ENCODE data around the gene URM1. TPM values are rescaled to one million over a fixed set of nuclear protein-coding genes. Genes with fewer than 3 reads are reported as not detected.
"Not testable (repeated sequence)": the region's sequence is repeated elsewhere in the genome, so short reads cannot be mapped to it uniquely, and the experiment has no call there.

URM1 gene
- total RNA-seq, 1 donor from 2014 or later: 26.6 TPM

- Histone ChIP-seq H3K4me1 (ENCODE audit: control insufficient read depth in 3 of 3, insufficient read depth in 3 of 3, low read length in 3 of 3) (peaks cover 0 to 6% (median 0%) of the 10 kb centered on the region in 3 donors), H3K9me3 (ENCODE audit: control insufficient read depth in 3 of 3, low read length in 3 of 3) (no peaks in the 10 kb centered on the region), H3K36me3 (ENCODE audit: control insufficient read depth in 3 of 3, insufficient read depth in 3 of 3, low read length in 3 of 3) (no peaks in the 10 kb centered on the region), H3K27me3 (ENCODE audit: control insufficient read depth in 3 of 3, insufficient read depth in 3 of 3, low read length in 3 of 3) (peaks cover 7 to 26% (median 22%) of the 10 kb centered on the region in 3 donors), H3K27ac (ENCODE audit: low read depth, low read length) (no peak overlapping the region), H3K4me3 (ENCODE audit: low read length in 3 of 3) (no peak overlapping the region), H3K9ac (ENCODE audit: low read depth in 1 of 3, low read length in 3 of 3) (no peak overlapping the region)
These were observed 34.1 kb downstream of the URM1 start for GRCh38 chr9:128405077-128405779.

DNA sequence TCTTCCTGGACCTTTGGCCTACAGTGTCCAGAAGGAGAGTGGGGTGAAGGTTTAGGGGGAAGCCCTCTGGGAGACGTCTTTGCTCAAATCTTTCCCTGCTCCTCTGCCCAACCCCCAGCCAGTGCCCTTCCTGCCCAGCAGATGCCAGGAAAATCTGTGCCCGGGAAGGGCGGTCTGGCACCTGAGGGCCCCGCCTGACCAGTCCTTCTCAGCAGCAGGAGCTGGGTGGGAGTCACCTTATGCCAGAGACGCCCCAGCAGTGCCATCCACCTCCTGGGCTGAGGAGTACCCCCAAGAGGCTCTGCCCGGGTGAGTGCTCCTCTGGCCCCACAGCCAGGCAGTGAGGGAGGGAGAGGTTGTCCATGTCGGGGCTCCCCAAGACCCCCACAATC is 34.6 kb downstream of the URM1 start:
- H3K27ac ChIP-seq (ENCODE audit: low read depth, low read length): no peak overlapping the region
- no peak overlapping the region for H3K9ac ChIP-seq (ENCODE audit: low read depth in 1 of 3, low read length in 3 of 3)
- H3K9me3 ChIP-seq (ENCODE audit: control insufficient read depth in 3 of 3, low read length in 3 of 3): no peaks in the 10 kb centered on the region
- H3K36me3 ChIP-seq (ENCODE audit: control insufficient read depth in 3 of 3, insufficient read depth in 3 of 3, low read length in 3 of 3): no peaks in the 10 kb centered on the region
- H3K4me1 ChIP-seq (ENCODE audit: control insufficient read depth in 3 of 3, insufficient read depth in 3 of 3, low read length in 3 of 3): peaks cover 0 to 6% (median 0%) of the 10 kb centered on the region in 3 donors
- peaks cover 7 to 26% (median 22%) of the 10 kb centered on the region in 3 donors for H3K27me3 ChIP-seq (ENCODE audit: control insufficient read depth in 3 of 3, insufficient read depth in 3 of 3, low read length in 3 of 3)
- H3K4me3 ChIP-seq (ENCODE audit: low read length in 3 of 3): no peak overlapping the region

DNA sequence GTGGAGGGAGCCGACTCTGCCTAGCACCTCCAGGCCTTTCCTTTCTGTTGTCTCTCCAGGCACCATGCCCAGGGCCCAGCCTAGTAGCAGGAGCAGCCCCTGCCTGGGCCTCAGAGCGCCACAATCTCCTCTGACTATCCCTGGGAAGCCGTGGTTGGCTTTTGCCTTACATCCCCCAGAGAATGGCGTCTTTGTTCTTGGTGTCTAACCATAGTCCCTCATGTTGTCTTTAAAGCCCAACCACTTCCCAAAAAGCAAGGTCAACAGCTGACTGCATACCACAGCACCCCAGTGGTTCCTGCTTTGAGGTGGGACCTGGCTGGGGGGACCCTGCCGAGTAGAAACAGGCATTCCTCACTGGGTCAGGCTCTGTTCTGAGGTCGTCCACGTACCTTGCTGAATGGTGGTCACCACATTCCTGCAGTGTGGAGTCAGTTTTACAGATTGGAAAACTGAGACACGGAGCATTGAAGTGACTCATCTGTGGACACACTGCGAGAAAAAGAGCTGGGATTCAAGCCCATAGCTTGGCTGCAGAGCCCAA is 35.7 kb downstream of the URM1 start:
- Histone ChIP-seq H3K27me3 (ENCODE audit: control insufficient read depth in 3 of 3, insufficient read depth in 3 of 3, low read length in 3 of 3) (peaks cover 7 to 30% (median 27%) of the 10 kb centered on the region in 3 donors), H3K4me3 (ENCODE audit: low read length in 3 of 3) (no peak overlapping the region), H3K4me1 (ENCODE audit: control insufficient read depth in 3 of 3, insufficient read depth in 3 of 3, low read length in 3 of 3) (peaks cover 0 to 9% (median under 1%) of the 10 kb centered on the region in 3 donors), H3K9ac (ENCODE audit: low read depth in 1 of 3, low read length in 3 of 3) (no peak overlapping the region), H3K27ac (ENCODE audit: low read depth, low read length) (no peak overlapping the region), H3K36me3 (ENCODE audit: control insufficient read depth in 3 of 3, insufficient read depth in 3 of 3, low read length in 3 of 3) (no peaks in the 10 kb centered on the region), H3K9me3 (ENCODE audit: control insufficient read depth in 3 of 3, low read length in 3 of 3) (no peaks in the 10 kb centered on the region)

DNA sequence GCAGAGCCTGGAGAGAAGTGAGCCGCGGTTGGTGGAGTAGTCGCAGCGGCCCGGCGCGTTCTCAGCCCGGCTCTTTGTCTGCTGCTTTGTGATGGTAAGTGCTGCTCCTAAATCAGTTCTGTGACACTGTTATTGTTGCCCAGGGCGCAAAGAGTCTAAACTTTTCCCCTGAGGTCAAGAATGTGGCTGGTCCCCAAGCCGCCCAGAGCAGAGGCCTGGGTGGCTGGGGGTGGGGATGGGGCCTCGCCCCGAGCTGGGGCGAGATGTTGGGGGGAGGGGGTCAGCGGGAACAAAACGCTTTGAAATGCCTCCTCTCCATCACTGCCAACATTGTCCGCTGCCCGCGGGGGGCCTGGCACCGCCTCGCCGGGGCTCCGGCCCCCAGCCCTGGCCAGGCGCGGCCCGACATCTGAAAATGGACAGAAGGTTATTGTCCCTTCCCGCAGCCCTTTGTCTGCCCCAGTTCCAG is 37.8 kb downstream of the URM1 start:
- no peak overlapping the region for H3K9ac ChIP-seq (ENCODE audit: low read depth in 1 of 3, low read length in 3 of 3)
- H3K27me3 ChIP-seq (ENCODE audit: control insufficient read depth in 3 of 3, insufficient read depth in 3 of 3, low read length in 3 of 3): peaks cover 14 to 41% (median 30%) of the 10 kb centered on the region in 3 donors
- no peak overlapping the region for H3K27ac ChIP-seq (ENCODE audit: low read depth, low read length)
- no peak overlapping the region for H3K4me3 ChIP-seq (ENCODE audit: low read length in 3 of 3)
- H3K36me3 ChIP-seq (ENCODE audit: control insufficient read depth in 3 of 3, insufficient read depth in 3 of 3, low read length in 3 of 3): no peaks in the 10 kb centered on the region
- H3K9me3 ChIP-seq (ENCODE audit: control insufficient read depth in 3 of 3, low read length in 3 of 3): no peaks in the 10 kb centered on the region
- H3K4me1 ChIP-seq (ENCODE audit: control insufficient read depth in 3 of 3, insufficient read depth in 3 of 3, low read length in 3 of 3): peaks cover 0 to 9% (median 4%) of the 10 kb centered on the region in 3 donors

DNA sequence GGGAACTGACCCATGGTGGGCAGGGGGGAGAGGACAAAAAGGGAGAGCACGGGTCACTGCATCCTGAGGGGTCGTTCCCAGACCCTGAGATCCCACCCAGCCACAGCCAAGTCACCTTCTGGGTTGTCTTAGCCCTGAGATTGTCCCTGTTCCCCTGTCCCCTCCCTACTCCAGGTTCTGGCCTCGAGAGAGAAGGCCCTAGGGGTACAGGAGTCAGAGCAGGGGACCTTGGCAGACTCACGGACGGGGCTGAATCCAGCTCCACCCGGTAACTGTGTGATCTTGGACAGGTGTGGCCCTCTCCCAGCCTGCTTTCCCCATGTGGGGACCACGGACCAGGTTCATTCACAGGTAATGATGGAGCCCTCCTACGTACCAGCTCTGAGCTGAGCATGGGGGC is 38.3 kb downstream of the URM1 start:
- Histone ChIP-seq H3K9ac (ENCODE audit: low read depth in 1 of 3, low read length in 3 of 3) (no peak overlapping the region), H3K27ac (ENCODE audit: low read depth, low read length) (no peak overlapping the region), H3K4me1 (ENCODE audit: control insufficient read depth in 3 of 3, insufficient read depth in 3 of 3, low read length in 3 of 3) (peaks cover 0 to 9% (median 4%) of the 10 kb centered on the region in 3 donors), H3K4me3 (ENCODE audit: low read length in 3 of 3) (no peak overlapping the region), H3K9me3 (ENCODE audit: control insufficient read depth in 3 of 3, low read length in 3 of 3) (no peaks in the 10 kb centered on the region), H3K27me3 (ENCODE audit: control insufficient read depth in 3 of 3, insufficient read depth in 3 of 3, low read length in 3 of 3) (peaks cover 14 to 45% (median 31%) of the 10 kb centered on the region in 3 donors), H3K36me3 (ENCODE audit: control insufficient read depth in 3 of 3, insufficient read depth in 3 of 3, low read length in 3 of 3) (no peaks in the 10 kb centered on the region)

DNA sequence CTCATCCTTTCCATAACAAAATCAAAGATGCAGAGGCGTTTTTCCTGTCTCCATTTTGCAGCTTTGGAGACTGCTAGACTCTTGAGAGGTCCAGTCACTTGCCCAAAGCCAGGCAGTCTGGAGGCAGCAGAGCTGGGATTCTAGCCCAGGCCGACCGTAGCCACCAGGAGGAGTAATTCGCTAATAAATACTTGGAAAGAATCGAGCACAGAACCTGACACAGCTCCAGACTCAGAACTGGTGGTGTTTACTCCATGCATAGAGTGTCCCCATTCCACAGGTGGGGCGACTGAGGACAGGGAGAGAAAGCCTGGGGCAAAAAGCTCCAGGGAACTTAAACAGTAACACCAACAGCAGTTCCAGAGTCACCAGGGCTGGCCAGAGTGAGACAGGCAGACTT is 38.8 kb downstream of the URM1 start:
- no peak overlapping the region for H3K4me3 ChIP-seq (ENCODE audit: low read length in 3 of 3)
- peaks cover 0 to 9% (median 4%) of the 10 kb centered on the region in 3 donors for H3K4me1 ChIP-seq (ENCODE audit: control insufficient read depth in 3 of 3, insufficient read depth in 3 of 3, low read length in 3 of 3)
- no peak overlapping the region for H3K9ac ChIP-seq (ENCODE audit: low read depth in 1 of 3, low read length in 3 of 3)
- H3K27ac ChIP-seq (ENCODE audit: low read depth, low read length): no peak overlapping the region
- peaks cover 14 to 51% (median 37%) of the 10 kb centered on the region in 3 donors for H3K27me3 ChIP-seq (ENCODE audit: control insufficient read depth in 3 of 3, insufficient read depth in 3 of 3, low read length in 3 of 3)
- H3K36me3 ChIP-seq (ENCODE audit: control insufficient read depth in 3 of 3, insufficient read depth in 3 of 3, low read length in 3 of 3): no peaks in the 10 kb centered on the region
- H3K9me3 ChIP-seq (ENCODE audit: control insufficient read depth in 3 of 3, low read length in 3 of 3): no peaks in the 10 kb centered on the region

GRCh38 chr9:128411364-128412119 is 40.4 kb downstream of the URM1 start:
- H3K4me1 ChIP-seq (ENCODE audit: control insufficient read depth in 3 of 3, insufficient read depth in 3 of 3, low read length in 3 of 3): peaks cover 0 to 9% (median 4%) of the 10 kb centered on the region in 3 donors
- no peak overlapping the region for H3K9ac ChIP-seq (ENCODE audit: low read depth in 1 of 3, low read length in 3 of 3)
- H3K27me3 ChIP-seq (ENCODE audit: control insufficient read depth in 3 of 3, insufficient read depth in 3 of 3, low read length in 3 of 3): peaks cover 20 to 50% (median 45%) of the 10 kb centered on the region in 3 donors
- H3K4me3 ChIP-seq (ENCODE audit: low read length in 3 of 3): no peak overlapping the region
- no peaks in the 10 kb centered on the region for H3K9me3 ChIP-seq (ENCODE audit: control insufficient read depth in 3 of 3, low read length in 3 of 3)
- no peak overlapping the region for H3K27ac ChIP-seq (ENCODE audit: low read depth, low read length)
- no peaks in the 10 kb centered on the region for H3K36me3 ChIP-seq (ENCODE audit: control insufficient read depth in 3 of 3, insufficient read depth in 3 of 3, low read length in 3 of 3)

DNA sequence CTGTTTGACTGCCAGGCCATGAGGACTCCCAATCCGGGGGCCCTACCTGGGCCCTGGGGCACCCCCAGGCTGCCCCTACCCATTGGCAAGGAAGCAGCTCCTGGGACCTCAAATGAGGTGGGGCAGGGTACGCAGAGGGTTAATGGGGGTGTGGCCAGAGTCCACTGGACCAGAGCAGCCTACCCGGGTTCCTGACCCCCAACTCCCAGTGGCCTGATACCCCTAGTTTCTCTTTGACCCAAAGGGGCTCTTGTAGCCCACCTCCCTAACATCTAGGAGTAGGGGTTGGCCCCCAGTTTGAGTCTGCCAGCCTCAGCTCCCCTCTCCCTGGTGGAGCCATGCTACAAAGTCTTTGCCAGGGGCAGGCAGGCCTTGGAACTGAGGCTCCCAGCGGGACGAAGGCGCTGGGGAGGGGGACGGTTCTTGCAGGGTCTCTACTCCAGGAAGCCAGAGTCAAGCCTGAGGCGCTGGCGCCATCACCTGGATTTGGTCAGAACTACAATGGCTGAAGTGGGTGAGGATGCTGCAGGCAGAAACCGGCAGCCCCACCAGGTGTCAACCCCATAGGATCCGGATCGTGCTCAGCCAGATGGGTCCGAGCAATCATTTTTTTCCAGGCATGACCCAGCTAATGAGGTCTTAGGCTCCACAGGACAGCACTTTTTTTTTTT is 41.1 kb downstream of the URM1 start:
- Histone ChIP-seq H3K27ac (ENCODE audit: low read depth, low read length) (no peak overlapping the region), H3K9ac (ENCODE audit: low read depth in 1 of 3, low read length in 3 of 3) (no peak overlapping the region), H3K9me3 (ENCODE audit: control insufficient read depth in 3 of 3, low read length in 3 of 3) (no peaks in the 10 kb centered on the region), H3K4me3 (ENCODE audit: low read length in 3 of 3) (no peak overlapping the region), H3K4me1 (ENCODE audit: control insufficient read depth in 3 of 3, insufficient read depth in 3 of 3, low read length in 3 of 3) (peaks cover 0 to 9% (median 4%) of the 10 kb centered on the region in 3 donors), H3K36me3 (ENCODE audit: control insufficient read depth in 3 of 3, insufficient read depth in 3 of 3, low read length in 3 of 3) (no peaks in the 10 kb centered on the region), H3K27me3 (ENCODE audit: control insufficient read depth in 3 of 3, insufficient read depth in 3 of 3, low read length in 3 of 3) (peaks cover 24 to 49% (median 39%) of the 10 kb centered on the region in 3 donors)

- not testable (repeated sequence) for H3K4me1 ChIP-seq (ENCODE audit: control insufficient read depth in 3 of 3, insufficient read depth in 3 of 3, low read length in 3 of 3); H3K9me3 ChIP-seq (ENCODE audit: control insufficient read depth in 3 of 3, low read length in 3 of 3); H3K9ac ChIP-seq (ENCODE audit: low read depth in 1 of 3, low read length in 3 of 3); H3K4me3 ChIP-seq (ENCODE audit: low read length in 3 of 3); H3K36me3 ChIP-seq (ENCODE audit: control insufficient read depth in 3 of 3, insufficient read depth in 3 of 3, low read length in 3 of 3); H3K27ac ChIP-seq (ENCODE audit: low read depth, low read length)
- peaks cover 22 to 44% (median 32%) of the 10 kb centered on the region in 3 donors for H3K27me3 ChIP-seq (ENCODE audit: control insufficient read depth in 3 of 3, insufficient read depth in 3 of 3, low read length in 3 of 3)
These were observed 42.6 kb downstream of the URM1 start for GRCh38 chr9:128413728-128414127.
